RCC 7860 (cell line): Measurements from ENCODE around the gene BTNL2.

Source experiments
- DNase-seq: peaks from one replicate; pipeline ENCODE4 v3.0.0-alpha.2; 2015; ENCODE audit warnings: low spot score
- FAIRE-seq: peaks from 2 replicates; lab custom pipeline; 2012; peaks lifted over from hg19 to GRCh38; lab: Jason Lieb, UNC

Gene BTNL2

DNA sequence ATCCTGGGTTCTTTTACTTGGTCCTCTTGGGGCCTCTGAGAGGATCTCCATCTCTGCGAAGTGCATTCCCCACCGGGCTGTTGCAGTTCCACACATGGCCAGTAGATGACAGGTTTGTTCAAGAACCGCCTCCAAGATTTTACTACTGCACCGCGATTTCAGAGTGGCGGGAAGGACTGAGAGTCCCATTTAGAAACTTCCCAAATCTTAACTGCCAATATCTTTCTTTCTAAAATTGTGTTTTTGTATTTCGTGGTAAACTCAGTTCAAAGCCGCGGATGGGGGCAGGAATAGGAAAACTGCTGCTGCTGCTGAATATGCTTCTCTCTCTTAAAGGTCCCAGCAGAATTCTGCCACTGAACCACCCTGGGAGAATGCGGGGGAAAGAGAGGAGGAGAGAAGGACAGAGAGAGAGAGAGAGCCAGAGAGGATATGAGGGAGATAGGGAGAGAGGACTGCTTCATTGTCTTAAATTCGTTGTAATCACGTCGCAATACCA, 8.6 kb upstream of the BTNL2 start:
- FAIRE-seq, result no peak
- DNase-seq, result no peak

GRCh38 chr6:32413427-32414047, 6.6 kb upstream of the BTNL2 start:
- FAIRE-seq (no peak), DNase-seq (peak; percentile 17)

GRCh38 chr6:32411566-32412327, 4.8 kb upstream of the BTNL2 start:
- DNase-seq (no peak), FAIRE-seq (no peak)

DNA sequence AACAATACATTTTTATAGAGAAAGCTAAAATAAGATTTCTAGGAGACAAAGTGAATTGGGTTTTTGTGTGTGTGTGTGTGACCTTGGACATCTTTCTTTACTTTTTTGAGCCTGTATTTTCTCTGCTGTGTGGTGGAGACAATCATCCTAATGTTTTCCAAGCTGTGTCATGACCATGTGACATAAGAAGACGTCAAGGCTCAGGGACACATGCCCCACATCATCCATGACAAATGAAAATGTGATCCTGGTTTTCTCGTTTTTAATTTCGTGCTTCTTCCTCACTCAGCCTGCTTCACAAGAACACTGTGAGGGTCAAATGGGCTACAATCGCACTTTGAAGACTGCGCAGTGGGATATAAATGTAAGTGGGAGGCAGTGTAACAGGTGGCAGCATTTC, 3.9 kb upstream of the BTNL2 start:
- FAIRE-seq (no peak), DNase-seq (no peak)

GRCh38 chr6:32406197-32406596, 784 bp downstream of the BTNL2 start:
- DNase-seq (no peak), FAIRE-seq (no peak)

- DNase-seq (no peak), FAIRE-seq (no peak)
Observed at GRCh38 chr6:32405656-32406055, 1.3 kb downstream of the BTNL2 start.

- FAIRE-seq, result no peak
- no peak for DNase-seq
Observed at GRCh38 chr6:32402812-32403211, 4.2 kb downstream of the BTNL2 start.

- FAIRE-seq (no peak), DNase-seq (no peak)
Observed at GRCh38 chr6:32401284-32401963, 5.6 kb downstream of the BTNL2 start.

- no peak for FAIRE-seq
- no peak for DNase-seq
Observed at GRCh38 chr6:32397252-32397920, 9.6 kb downstream of the BTNL2 start.

DNA sequence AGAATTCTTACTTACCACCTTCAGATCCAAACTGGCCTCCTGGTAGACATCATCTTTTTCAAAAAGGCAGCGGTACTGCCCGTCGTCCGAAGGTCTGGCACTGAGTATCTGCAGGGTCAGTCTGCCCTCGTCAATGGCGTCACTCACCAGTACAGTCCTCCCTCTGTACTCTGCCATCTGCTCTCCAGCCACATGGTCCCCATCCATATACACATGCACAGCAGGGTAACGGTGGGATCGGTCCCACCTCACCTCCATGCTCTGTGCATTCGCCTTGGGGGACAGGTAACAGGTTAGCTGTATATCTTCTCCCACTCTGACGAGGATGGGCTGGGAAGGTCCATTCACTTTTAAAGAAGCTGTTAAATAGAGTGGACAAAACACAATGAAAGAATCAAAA, 11.0 kb downstream of the BTNL2 start:
- DNase-seq (no peak), FAIRE-seq (no peak)

- FAIRE-seq, result no peak
- DNase-seq, result no peak
Observed at GRCh38 chr6:32393665-32394420, 13.1 kb downstream of the BTNL2 start.

DNA sequence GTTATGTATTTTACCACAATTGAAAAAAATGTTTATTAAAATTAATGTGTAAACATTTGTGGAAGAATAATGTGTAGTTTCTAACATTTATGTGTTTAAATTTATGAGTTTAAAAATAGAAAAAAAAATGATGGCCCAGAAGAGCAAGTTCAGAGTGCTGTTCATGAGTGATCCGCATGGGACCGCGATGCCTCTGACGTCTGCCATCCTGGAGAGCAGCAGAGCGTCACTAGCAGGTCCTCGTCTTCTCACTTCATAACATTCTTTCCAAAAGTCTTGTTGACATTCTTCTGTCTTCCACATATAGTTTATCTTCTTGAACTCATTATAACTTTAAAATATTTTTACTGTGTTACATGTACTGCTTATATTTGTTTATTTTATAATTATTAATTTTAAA, 15.5 kb downstream of the BTNL2 start:
- FAIRE-seq (no peak), DNase-seq (no peak)

DNA sequence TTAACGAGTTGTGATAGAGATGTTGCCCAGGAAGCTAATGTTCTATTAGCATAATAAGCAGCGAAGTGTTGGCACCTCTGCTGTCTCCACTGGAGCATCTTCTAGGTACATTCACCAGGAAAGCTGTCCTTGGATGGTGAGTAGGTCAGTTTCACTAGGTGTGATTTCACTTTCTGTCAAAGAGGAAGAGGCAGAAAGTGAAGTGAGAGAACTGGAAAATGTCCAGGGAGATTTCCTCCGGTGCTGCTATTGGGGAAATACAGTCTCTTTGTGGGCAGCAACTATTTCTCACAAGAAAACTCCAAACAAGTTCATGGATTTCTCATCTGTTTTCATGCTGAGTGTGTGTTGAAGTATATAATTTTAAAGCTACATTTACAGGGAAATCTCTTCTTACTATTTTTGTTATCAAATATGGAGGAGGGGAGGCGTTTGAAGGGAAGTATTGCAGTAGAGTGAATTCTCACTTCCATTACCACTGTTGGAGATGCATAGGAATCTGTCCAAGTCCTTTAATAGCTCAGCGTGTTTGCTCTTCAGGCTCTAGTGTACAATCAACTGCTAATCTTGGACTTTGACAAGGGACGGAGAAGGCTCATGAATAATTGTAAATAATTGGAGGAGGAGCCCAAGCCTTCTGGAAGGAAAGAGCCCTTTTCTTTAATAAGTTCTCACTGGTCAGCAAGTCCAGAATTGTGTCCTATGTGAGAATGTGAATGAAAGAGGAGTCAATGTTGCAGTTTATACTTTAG, 19.2 kb downstream of the BTNL2 start:
- DNase-seq, result no peak
- no peak for FAIRE-seq

- FAIRE-seq, result no peak
- no peak for DNase-seq
Observed at GRCh38 chr6:32386040-32386439, 20.9 kb downstream of the BTNL2 start.

DNA sequence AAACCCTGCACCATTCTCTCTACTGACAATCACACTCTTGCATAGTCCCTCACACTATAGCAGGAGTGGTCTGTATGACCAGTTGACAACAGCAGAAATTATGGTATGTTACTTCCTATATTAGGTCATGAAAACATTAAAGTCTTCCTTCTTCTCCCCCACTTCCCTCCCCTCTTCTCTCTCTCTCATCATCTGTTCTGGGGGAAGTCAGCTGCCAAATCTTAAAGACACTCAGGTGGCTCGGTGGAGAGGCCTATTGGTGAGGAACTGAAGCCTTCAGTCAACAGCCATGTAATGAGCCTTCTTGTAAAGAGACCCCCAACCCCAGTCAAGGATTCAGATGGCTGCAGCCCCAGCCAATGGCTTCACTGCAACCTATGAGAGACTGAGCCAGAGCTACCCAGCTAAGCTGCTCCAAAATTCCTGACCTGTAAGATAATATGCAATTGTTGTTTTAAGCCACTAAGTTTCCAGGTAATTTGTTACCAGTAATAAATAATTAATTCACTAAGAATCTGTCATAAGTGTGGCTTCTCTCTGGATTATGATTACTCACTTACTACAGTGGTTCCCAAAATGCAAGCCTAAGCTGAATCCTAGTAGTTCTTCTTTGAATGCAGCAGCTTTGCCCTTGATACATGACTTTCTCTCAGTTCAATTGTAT, 24.1 kb downstream of the BTNL2 start:
- no peak for FAIRE-seq

DNA sequence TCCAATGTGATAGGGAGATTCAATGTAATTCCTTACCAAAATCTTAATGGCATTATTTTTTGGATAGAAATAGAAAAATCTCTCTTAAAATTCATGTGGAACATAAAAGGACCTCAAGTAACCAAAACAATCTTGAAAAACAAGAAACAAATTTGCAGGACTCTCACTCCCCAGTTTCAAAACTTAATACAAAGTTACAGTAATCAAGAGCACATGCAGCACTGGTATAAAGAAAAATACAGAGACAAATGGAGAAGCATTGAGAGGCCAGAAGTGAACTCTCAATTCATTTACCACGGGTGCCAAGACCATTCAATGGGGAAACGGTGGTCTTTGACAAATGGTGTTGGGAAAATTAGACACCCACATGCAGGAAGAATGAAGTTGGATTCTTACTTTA, 27.4 kb downstream of the BTNL2 start:
- no peak for FAIRE-seq
- no peak for DNase-seq

More for the DNA sequence above, 24.1 kb downstream of the BTNL2 start:
- no peak for DNase-seq

DNA sequence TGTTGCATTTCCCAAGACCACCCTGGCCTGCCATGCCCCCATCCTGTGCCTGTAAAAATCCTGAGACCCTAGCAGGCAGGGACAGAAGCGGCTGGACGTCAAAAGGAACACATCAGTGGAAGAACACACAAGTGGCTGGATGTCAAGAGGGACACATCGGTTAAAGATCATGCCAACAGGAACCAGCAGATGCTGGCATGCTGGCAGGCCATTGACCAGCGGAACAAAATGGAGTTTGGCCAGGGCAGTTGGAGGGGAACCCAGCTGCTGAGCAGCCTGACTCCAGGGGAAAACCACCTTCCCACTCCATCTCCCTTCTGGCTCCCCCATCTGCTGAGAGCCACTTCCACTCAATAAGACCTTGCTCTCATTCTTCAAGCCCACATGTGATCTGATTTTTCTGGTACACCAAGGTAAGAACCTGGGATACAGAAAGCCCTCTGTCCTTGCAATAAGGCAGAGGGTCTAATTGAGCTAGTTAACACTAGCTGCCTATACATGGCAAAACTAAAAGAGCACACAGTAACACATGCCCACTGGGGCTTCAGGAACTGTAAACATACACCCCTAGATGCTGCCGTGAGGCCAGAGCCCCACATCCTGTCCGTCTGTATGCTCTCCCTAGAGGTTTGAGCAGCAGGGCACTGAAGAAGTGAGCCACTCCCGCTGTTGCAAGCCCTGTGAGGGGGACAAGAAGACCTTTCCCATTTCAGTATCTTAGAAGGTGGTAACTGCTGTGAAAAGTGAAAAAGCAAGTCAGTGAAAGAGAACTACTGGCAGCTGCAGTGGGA, 31.0 kb downstream of the BTNL2 start:
- DNase-seq, result no peak
- FAIRE-seq, result no peak

- DNase-seq (no peak), FAIRE-seq (no peak)
Observed at GRCh38 chr6:32371803-32372202, 35.2 kb downstream of the BTNL2 start, which contains the start of gene TSBP1. Gene TSBP1, minus strand, starts transcription at chr6:32371903. Its CDS starts 197 bp downstream, at chr6:32371706.
